ENCODE results near the gene GHSR.
A peak's percentile ranks its signal among the peaks of the same experiment; 100 is the strongest.

GHSR gene, protein sequence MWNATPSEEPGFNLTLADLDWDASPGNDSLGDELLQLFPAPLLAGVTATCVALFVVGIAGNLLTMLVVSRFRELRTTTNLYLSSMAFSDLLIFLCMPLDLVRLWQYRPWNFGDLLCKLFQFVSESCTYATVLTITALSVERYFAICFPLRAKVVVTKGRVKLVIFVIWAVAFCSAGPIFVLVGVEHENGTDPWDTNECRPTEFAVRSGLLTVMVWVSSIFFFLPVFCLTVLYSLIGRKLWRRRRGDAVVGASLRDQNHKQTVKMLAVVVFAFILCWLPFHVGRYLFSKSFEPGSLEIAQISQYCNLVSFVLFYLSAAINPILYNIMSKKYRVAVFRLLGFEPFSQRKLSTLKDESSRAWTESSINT

GRCh38 chr3:172447611-172448579, at the start of gene GHSR:
Gene GHSR (minus strand): TSS chr3:172448456. CDS start chr3:172448413, 43 bp downstream.
- peak in 3 of 56 donors; percentile 14 to 28 (median 20) for DNase-seq

DNA sequence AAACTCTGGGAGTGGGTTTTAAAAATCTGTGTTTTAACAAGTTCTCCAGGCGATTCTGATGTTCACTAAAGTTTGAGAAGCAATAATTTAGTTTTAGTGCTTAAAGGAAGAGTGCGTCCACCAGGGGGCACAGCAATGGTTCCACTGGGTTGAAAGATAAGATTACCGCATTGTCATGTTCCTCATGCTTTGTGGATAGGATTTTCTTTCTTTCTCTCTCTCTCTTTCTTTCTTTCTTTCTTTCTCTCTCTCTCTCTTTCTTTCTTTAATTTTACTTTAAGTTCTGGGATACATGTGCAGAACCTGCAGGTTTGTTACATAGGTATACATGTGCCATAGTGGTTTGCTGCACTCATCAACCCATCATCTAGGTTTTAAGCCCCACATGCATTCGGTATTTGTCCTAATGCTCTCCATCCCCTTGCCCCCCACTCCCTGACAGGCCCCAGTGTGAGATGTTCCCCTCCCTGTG, 42.0 kb upstream of the GHSR start:
- DNase-seq: peak in 27 of 56 donors; percentile 0 to 74 (median 20)

GRCh38 chr3:172478116-172478515, 29.9 kb upstream of the GHSR start:
- DNase-seq: no peak

GRCh38 chr3:172476347-172476746, 28.1 kb upstream of the GHSR start:
- no peak for DNase-seq

DNA sequence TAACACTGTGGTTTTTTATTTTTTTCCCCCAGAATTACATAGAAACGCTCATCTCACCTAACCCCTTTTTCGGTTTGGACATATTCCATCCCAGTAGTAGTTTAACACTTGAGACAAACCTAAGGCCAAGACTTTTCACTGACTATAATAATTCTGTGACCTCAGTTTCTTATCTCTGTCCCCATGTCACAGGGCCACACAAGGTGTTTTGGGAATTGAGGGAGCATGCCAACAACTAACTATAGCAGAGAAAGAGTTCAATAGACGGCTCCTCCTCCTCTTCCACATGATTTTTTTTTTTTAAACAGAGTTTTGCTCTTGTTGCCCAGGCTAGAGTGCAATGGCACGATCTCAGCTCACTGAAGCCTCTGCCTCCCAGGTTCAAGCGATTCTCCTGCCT, 27.4 kb upstream of the GHSR start:
- DNase-seq: no peak

DNA sequence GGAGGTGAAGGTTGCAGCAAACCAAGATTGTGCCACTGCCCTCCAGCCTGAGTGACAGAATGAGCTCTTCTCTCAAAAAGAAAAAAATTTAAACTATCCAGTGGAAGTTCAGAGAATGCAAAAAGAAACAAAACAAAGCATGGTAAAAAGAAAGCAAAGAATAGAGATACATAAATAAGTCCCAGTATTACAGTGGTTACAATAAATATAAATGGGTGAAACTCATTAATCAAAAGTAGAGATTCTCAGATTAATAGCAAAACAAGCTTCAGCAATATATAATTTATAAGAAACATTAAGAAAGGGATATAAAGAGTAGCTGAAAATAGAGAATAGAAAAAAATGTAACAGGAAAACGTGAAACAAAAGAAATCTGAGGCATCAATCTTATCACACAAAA, 23.6 kb upstream of the GHSR start:
- DNase-seq: no peak

DNA sequence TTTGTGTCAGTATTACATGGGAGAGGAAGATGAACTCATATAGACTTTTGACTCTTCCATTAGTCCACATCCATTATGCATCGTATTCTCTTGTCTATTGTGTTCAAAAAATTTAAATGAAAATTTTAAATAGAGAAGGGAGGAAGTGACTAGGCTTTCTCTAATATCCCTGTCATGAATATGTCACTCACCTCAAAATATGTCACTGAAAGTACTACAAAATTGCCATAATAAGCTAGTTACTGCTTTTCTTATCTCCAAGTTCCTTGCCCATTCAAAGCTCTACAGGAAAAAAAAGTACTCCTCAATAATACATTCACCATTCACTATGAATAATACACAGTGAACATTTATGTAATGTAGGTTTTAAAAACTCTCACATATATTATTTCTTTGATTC, 22.3 kb upstream of the GHSR start:
- DNase-seq: no peak

DNA sequence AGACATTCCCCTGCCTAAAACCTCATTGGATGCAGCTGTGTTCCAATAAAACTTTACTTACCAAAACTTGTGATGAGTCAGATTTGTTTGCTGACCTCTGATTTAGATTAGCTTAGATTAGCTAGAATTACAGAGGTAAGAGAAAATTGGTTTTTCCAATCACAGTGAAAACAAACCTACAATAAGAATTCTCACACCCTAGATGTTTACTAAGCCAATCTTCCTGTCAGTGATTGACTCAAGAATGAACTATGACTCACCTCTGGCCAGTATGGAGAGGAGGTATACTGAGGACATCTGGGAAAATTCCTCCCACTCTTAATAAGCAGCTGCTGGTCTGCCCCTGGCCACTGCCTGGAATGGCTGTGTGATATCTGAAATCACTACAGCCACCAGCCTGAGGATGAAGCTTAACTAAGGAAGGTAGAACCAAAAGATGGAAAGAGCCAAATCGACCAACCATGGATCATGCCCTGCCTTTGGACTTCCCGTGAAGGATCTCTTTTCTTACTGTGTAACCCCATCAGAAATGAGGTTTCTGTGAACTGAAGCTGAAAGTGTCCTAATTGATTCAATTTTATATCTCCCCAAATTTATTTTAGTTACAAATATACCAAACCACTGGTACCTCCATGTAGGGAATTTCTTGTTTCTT, 19.0 kb upstream of the GHSR start:
- DNase-seq: no peak

DNA sequence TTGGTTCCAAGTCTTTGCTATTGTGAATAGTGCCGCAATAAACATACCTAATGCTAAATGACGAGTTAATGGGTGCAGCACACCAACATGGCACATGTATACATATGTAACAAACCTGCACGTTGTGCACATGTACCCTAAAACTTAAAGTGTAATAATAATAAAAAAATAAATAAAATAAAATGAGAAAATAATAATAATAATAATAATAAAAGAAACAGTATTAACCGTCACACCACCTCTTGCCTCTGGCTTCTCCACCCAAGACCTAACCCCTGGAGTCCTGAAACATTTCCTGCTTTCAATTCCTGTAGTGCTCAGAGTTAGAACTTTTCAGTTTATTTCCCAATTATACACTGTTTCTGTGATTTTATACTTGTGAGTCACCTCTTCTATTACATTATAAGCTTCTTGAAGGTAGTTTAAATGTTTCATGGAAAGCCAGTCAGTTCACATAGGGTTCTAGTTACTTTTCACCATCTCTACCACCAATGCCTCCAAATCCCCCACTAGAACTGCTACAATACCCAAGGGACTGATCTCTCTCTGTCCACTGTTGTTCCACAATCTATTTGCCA, 18.4 kb upstream of the GHSR start:
- DNase-seq: no peak

DNA sequence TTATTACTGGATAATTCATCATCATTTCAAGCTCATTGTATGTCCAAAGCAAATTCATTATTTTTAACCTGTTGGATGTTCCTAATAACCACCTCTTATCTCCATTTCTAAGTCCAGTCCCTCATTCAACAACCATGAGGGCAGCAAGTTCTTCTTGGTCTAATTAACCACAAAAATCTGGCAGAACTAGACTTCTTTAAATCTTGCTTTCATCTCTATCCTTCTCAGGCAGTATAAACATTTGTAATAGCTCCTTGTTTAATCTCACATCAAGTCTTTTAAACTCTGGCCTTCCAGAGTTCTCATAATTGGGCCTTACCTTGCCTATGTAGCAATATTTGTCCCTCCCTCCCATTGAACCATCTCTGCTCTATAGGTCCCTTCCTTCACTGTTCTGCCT, 17.0 kb upstream of the GHSR start:
- DNase-seq: no peak

DNA sequence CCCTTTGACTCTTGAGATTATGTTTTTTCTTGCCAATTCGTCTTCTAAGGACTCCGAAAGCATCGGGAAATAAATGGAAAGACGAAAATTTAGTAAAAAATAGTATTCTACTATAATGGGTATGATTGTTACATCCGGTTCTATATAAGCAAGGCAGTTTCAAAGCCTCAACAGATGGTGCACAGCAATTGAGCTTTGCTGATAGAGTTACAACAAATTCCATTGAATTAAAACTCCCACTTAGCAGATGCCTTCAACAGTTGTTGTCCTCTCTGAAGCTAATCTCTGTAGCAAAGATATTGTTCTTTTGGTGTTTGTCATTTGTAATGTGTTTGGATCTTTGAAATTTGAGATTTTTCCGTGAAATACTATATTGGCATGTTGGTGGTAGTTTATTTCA, 16.1 kb upstream of the GHSR start:
- DNase-seq: no peak

DNA sequence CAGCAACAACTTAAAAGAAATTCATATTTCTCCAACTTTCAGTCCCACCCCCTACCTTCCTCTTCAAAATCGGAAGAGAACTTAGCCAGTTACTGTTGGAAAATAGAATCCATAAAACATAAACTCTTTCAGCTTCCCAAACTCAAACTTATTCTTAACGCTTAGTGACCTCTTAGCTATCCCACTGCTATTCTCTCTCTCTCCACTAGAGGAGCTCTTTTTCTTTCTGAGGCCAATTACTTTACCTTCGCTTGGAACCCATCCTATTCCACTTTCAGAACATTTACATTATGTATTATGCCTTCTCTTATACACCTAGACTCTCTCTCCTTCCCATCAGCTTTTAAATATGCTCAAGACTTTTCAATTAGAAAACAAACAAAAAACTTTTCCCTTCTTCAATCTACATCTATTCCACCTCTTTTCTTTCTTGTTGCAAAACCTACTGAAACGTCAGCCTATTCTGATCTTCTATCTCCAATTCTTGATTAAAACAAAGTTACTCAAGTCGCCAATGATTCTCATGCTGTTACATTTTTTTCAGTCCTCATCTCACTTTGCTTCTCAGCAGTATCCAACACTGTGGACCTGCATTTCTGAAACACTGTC, 13.4 kb upstream of the GHSR start:
- no peak for DNase-seq

- DNase-seq: no peak
These were observed 8.1 kb upstream of the GHSR start for GRCh38 chr3:172456404-172456803.

GRCh38 chr3:172454180-172454579, 5.9 kb upstream of the GHSR start:
- no peak for DNase-seq

DNA sequence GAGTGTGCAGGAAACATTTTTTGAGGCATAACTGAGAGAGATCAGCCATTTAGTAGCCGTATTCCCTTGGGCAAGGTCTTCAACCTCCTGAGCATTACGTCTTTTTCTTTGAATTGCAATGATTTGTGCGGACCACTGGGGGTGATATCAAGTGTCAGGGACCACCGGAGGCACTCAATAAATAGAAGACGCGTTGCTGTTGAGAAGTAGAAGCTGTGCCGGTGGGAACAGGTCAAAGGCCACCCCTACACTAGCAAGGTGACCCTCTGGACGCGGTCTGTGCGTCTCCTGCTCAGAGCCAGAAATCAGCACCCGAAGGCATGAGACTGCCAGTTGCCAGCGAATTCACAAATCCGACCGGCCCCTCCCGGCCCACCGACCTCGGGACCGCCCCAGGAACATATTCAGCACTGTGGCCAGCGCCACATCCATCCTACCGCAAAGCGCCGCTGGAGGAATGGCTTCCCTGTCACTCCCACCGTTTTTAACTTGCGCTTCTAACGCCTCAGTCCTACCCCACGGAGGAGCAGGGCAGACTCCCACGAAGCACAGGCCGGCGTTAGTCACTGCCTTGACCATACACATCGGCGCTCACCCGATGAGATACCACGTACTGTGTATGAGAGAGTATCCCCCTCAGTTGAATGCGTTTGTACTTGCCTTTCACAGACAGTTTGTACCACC, 1.4 kb upstream of the GHSR start:
- DNase-seq: peak in 3 of 56 donors; percentile 0 to 20 (median 14)

DNA sequence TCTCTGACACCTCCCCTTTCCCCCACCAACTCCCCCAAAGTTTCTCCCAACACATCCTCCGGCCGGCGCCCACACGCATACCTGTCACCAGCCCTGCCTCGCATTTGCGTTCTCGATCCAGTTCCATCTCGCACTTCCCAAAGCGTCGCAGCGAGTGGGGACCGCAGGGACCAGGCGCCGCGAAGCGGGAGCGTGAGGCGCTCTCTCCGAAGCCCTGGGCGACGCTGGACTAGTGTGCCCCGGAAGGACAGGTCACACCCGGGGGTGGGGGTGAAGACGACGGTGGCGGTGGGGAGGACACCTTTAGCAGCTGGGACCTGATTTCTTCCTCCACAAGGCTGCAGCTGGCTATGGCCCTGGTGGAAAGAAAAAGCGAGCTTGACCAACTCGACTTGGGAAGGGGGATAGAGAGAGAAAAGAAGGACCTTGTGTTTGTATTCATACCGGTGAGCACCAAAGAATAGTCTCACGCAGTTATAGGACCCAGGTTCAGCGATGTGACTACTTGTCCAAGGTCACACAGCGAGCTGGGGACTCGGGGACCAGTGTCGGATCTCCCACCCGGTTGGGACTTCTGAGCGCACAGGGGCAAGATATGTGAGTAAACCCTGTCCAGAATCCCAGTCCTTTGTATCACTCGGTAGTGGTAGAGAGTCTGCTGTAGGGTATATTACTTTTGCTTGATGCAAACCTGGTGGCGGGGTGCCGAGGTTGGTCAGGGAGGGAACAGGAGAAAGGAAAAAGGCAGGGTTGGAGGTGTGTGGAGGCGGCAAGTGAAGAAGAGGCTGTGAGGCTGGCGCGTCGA, 607 bp upstream of the GHSR start:
- DNase-seq: peak in 4 of 56 donors; percentile 24 to 31 (median 28)

- DNase-seq: no peak
These were observed 2.1 kb downstream of the GHSR start for GRCh38 chr3:172446198-172446597.

DNA sequence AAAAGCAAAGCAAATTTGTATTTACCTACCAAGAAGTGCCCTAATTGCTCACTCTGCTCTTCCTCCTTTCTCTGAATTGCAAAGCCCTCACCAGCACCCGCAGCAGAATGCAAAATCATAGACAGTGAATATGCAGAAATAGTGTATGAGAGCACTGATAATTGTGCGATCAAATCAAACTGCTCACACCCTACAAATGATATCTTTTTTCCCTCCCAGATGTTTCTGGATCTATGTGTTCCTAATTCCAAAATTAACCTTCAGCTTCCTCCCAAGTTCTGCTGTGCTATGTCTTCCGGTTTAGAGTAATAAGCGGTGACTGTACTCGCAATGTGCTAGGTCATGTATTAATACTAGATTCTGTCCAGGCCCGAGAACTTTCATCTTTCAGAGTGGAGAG, 3.4 kb downstream of the GHSR start:
- no peak for DNase-seq

GRCh38 chr3:172442606-172443005, 5.7 kb downstream of the GHSR start:
- no peak for DNase-seq

All from nucleus accumbens (tissue), 56 donors.